ENCODE results near the gene KRT9.
"Not testable (repeated sequence)": the region's sequence is repeated elsewhere in the genome, so short reads cannot be mapped to it uniquely, and the experiment has no call there.

KRT9 gene

GRCh38 chr17:41602524-41602923 lies 30.7 kb upstream of the KRT9 start:
- no peak for DNase-seq

GRCh38 chr17:41600318-41600717 lies 28.5 kb upstream of the KRT9 start:
- no peak for DNase-seq

- no peak for DNase-seq
These were observed 27.8 kb upstream of the KRT9 start for GRCh38 chr17:41599680-41600079.

GRCh38 chr17:41595585-41595984 lies 23.7 kb upstream of the KRT9 start:
- DNase-seq = no peak

- no peak for DNase-seq
These were observed 22.6 kb upstream of the KRT9 start for GRCh38 chr17:41594363-41594915.

- no peak for DNase-seq
These were observed 21.6 kb upstream of the KRT9 start for GRCh38 chr17:41593306-41593981.

GRCh38 chr17:41592601-41593305 lies 20.9 kb upstream of the KRT9 start:
- DNase-seq = no peak

- no peak for DNase-seq
These were observed 17.4 kb upstream of the KRT9 start for GRCh38 chr17:41589301-41589700.

GRCh38 chr17:41588126-41588810 lies 16.4 kb upstream of the KRT9 start:
- no peak for DNase-seq

GRCh38 chr17:41586863-41587495 lies 15.1 kb upstream of the KRT9 start, which contains the start of gene KRT14:
Gene KRT14, minus strand, starts transcription at chr17:41586895. Its CDS starts 61 bp downstream, at chr17:41586834.
- no peak for DNase-seq

- no peak for DNase-seq
These were observed 13.6 kb upstream of the KRT9 start for GRCh38 chr17:41585301-41586056.

- DNase-seq = not testable (repeated sequence)
These were observed 12.6 kb upstream of the KRT9 start for GRCh38 chr17:41584331-41584927.

- DNase-seq = no peak
These were observed 11.6 kb upstream of the KRT9 start for GRCh38 chr17:41583137-41584127.

- not testable (repeated sequence) for DNase-seq
These were observed 10.5 kb upstream of the KRT9 start for GRCh38 chr17:41582061-41582968.

- no peak for DNase-seq
These were observed 9.7 kb upstream of the KRT9 start for GRCh38 chr17:41581366-41582060.

- DNase-seq = no peak
These were observed 9.0 kb upstream of the KRT9 start for GRCh38 chr17:41580687-41581365.

- no peak for DNase-seq
These were observed 8.4 kb upstream of the KRT9 start for GRCh38 chr17:41580244-41580575.

Data from suppressor macrophage (primary cell).